Sigmoid colon (tissue), 7 donors: ENCODE data around the gene MYLK4. TPM values are rescaled to one million over a fixed set of nuclear protein-coding genes. Genes with fewer than 3 reads are reported as not detected.
A peak's percentile ranks its signal among the peaks of the same experiment; 100 is the strongest.

Experiments used
- DNase-seq: peaks from one replicate; pipeline ENCODE4 v3.0.0-alpha.2; 2019
- H3K27ac ChIP-seq, 4 donors: fragments of 200-600 bp; sonication (generic); one replicate each; pipeline ENCODE4 v1.5.1; 2016 to 2019; ENCODE audit warnings: mild to moderate bottlenecking in 1 of 4
- H3K27me3 ChIP-seq, 3 donors: fragments of 200-600 bp; sonication (generic); one replicate each; pipeline ENCODE4 v1.5.1; 2019; ENCODE audit warnings: mild to moderate bottlenecking in 1 of 3
- H3K36me3 ChIP-seq, 4 donors: fragments of 200-600 bp; sonication (generic); one replicate each; pipeline ENCODE4 v1.5.1; 2016 to 2019
- H3K4me1 ChIP-seq, 4 donors: fragments of 200-600 bp; sonication (generic); one replicate each; pipeline ENCODE4 v1.5.1; 2017 to 2019
- H3K4me3 ChIP-seq, 4 donors: fragments of 200-600 bp; sonication (generic); one replicate each; pipeline ENCODE4 v1.5.1; 2017 to 2019; ENCODE audit warnings: mild to moderate bottlenecking in 2 of 4, moderate library complexity in 1 of 4
- H3K9me3 ChIP-seq, 4 donors: fragments of 200-600 bp in 3 of 4; sonication (generic) in 3 of 4; one replicate each; pipeline versions ENCODE4 v1.5.1 to v1.6.1; 2013 to 2019
- CTCF ChIP-seq, 4 experiments: fragments of 450-650 bp in 3 of 4; fragments of 200-600 bp in 1 of 4; IDR thresholded peaks; one replicate each; pipeline ENCODE4 v1.5.1; 2016 to 2019; ENCODE audit warnings: antibody characterized with exemption in 4 of 4, mild to moderate bottlenecking in 3 of 4, moderate library complexity in 2 of 4
- EP300 ChIP-seq, 4 donors: sonication (generic); formaldehyde crosslinking; IDR thresholded peaks; one replicate each; pipeline ENCODE4 v1.6.1; 2017; ENCODE audit warnings: antibody characterized with exemption in 4 of 4
- POLR2A ChIP-seq, 2 donors: fragments of 450-650 bp; IDR thresholded peaks; one replicate each; pipeline ENCODE4 v1.6.1; 2016; ENCODE audit warnings: antibody characterized with exemption in 2 of 2, mild to moderate bottlenecking in 2 of 2, moderate library complexity in 2 of 2
- POLR2AphosphoS5 ChIP-seq, 4 donors: sonication (generic); formaldehyde crosslinking; IDR thresholded peaks; one replicate each; pipeline ENCODE4 v1.6.1; 2017; ENCODE audit warnings: antibody characterized with exemption in 4 of 4
- WGBS, 2 donors: extraction: QIAGEN DNeasy Blood & Tissue Kit; methylation state at CpG; one replicate each; pipeline ENCODE4 v1.1.7; 2013; 5-methylcytosine and 5-hydroxymethylcytosine counted together
- intact Hi-C: fragments of 100-400 bp; cut with DNase I; formaldehyde crosslinking; loops from one replicate; pipeline ENCODE4 v1.15.1; 2023
- polyA plus RNA-seq, 3 donors: library from polyadenylated mRNA; stranded (reverse); fragments of 200-250 nt; gene quantifications; one replicate each; pipeline ENCODE4 v1.2.3, GENCODE V29; 2013
- total RNA-seq, 4 donors: library from RNA; depleted of rRNA; stranded (reverse); fragments of >200 nt; gene quantifications; one replicate each; pipeline ENCODE4 v1.1.0, GENCODE V29; 2016
- donor health status: healthy with polysubstance abuse.
- donor health status: Bipolar disorder and iron deficiency.
- donor health status: healthy.

The MYLK4 gene
- total and polyA plus RNA-seq, 7 donors, result under 0.01 to 1.1 (median 0.32) TPM; not detected in 1

DNA sequence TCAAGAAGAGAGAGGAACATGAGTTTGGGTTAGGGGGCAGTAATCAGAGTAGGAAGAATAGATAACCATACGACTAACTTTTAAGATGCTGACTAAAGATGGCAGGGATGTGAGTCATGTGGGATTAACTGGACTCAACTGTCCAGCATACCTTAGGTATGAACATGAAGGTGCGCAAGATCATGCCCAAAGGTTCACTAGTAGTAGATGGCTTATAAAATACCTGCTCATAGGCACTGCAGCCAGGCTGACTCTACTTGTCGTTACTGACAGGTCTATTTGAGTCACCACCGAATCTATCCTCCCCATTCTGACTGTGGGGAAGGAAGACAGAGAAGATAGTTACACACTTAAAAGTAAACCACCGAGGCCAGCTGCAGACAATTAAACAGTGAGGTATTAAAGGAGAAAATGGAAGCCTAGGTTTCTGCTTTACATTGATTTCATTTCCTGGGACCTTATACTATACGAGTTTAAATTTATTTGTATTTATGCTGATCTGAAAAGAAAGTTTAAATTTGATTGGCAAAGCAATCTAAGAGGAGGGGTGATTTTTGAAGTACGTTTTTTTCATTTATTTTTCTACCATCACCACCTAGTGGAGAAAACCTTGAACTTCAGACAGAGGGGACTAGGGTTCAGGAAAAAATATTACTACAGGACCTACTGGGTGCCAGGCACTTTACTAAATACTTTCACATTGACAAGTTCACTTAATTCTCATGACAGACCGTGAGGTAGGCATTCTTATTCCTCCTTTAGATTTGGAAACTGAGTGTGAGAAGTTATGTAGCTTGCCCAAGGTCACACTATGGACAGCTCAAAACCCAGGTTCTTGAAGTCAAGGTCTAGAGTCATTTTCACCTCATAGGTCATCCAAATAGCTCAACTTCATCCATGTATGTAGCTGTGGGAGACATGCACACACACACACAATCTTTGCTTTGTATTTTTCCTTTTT, 10.4 kb upstream of the MYLK4 start:
- no peak for TF ChIP-seq POLR2AphosphoS5 (IDR thresholded peaks at IDR 0.05)
- TF ChIP-seq CTCF (IDR thresholded peaks at IDR 0.05), result no peak
- no peak for TF ChIP-seq EP300 (IDR thresholded peaks at IDR 0.05)
- TF ChIP-seq POLR2A (IDR thresholded peaks at IDR 0.05), result no peak
- Histone ChIP-seq H3K27ac (no peak overlapping the region), H3K4me1 (peaks cover 0 to 15% (median 10%) of the 10 kb centered on the region in 4 donors), H3K4me3 (no peak overlapping the region), H3K36me3 (no peaks in the 10 kb centered on the region), H3K27me3 (no peaks in the 10 kb centered on the region), H3K9me3 (no peaks in the 10 kb centered on the region)
- 79 to 84% methylated on average over 8 of the region's 8 CpGs for WGBS, 2 donors
- DNase-seq, result no peak
- intact Hi-C loops, result loop anchor here (10.0 kb wide), 1 partner anchor 1264 kb away; a partner anchor contains a TSS

GRCh38 chr6:2758980-2759379, 8.3 kb upstream of the MYLK4 start:
- 86 to 87% methylated on average over 3 of the region's 3 CpGs for WGBS, 2 donors
- H3K4me3 ChIP-seq, result no peak overlapping the region
- TF ChIP-seq EP300 (IDR thresholded peaks at IDR 0.05) (no peak), POLR2AphosphoS5 (IDR thresholded peaks at IDR 0.05) (no peak), CTCF (IDR thresholded peaks at IDR 0.05) (no peak), POLR2A (IDR thresholded peaks at IDR 0.05) (no peak)
- no peaks in the 10 kb centered on the region for H3K9me3 ChIP-seq
- no peaks in the 10 kb centered on the region for H3K36me3 ChIP-seq
- no peak overlapping the region for H3K27ac ChIP-seq
- no peaks in the 10 kb centered on the region for H3K27me3 ChIP-seq
- DNase-seq, result no peak
- H3K4me1 ChIP-seq, result peaks cover 0 to 9% (median 7%) of the 10 kb centered on the region in 4 donors
- intact Hi-C loops, result loop anchor here (10.0 kb wide), 1 partner anchor 124 kb away; no protein-coding TSS in a partner anchor

DNA sequence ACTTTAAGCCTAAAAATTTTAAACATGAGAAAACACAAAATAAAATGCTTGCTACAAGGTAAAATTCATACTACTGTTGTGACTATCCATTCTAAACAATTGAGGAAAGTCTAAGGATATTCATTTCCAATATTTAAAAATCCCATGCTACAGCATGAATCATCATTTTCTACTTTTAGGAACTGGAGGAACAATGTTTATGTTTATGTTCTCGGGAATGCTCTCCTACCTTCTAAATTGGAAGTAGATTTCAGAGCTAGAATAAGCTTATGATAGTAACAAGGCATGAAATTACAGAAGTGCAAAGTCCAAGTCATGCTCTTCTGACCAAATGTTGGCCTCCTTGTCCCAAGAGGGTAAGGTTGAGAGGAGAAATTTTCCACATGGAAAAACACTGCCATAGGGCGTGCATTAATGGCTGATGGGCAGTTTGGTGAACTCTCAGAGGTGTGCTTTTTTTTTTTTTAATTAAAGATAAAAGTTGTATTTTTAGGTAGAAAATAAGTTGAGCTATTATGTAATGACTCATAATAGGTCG, 6.0 kb upstream of the MYLK4 start:
- Histone ChIP-seq H3K27ac (peak overlapping the region in 2 of 4 donors; percentile 1 to 53), H3K27me3 (no peaks in the 10 kb centered on the region), H3K36me3 (no peaks in the 10 kb centered on the region), H3K4me1 (peaks cover 0 to 8% (median 6%) of the 10 kb centered on the region in 4 donors), H3K4me3 (no peak overlapping the region), H3K9me3 (no peaks in the 10 kb centered on the region)
- 74 to 84% methylated on average over 3 of the region's 3 CpGs for WGBS, 2 donors
- no peak for TF ChIP-seq EP300 (IDR thresholded peaks at IDR 0.05)
- TF ChIP-seq CTCF (IDR thresholded peaks at IDR 0.05), result no peak
- no peak for TF ChIP-seq POLR2A (IDR thresholded peaks at IDR 0.05)
- no peak for TF ChIP-seq POLR2AphosphoS5 (IDR thresholded peaks at IDR 0.05)
- no peak for DNase-seq
- intact Hi-C loops, result loop anchor here (10.0 kb wide), 1 partner anchor 122 kb away; no protein-coding TSS in a partner anchor

- intact Hi-C loops, result loop anchor here (10.0 kb wide), 1 partner anchor 121 kb away; no protein-coding TSS in a partner anchor
- Histone ChIP-seq H3K36me3 (no peaks in the 10 kb centered on the region), H3K4me1 (peaks cover 0 to 8% (median 6%) of the 10 kb centered on the region in 4 donors), H3K9me3 (no peaks in the 10 kb centered on the region), H3K27ac (peak overlapping the region in 1 of 4 donors; percentile 1), H3K27me3 (no peaks in the 10 kb centered on the region), H3K4me3 (no peak overlapping the region)
- WGBS, 2 donors, result 86% methylated on average over 2 of the region's 2 CpGs
- TF ChIP-seq EP300 (IDR thresholded peaks at IDR 0.05) (no peak), POLR2A (IDR thresholded peaks at IDR 0.05) (no peak), CTCF (IDR thresholded peaks at IDR 0.05) (no peak), POLR2AphosphoS5 (IDR thresholded peaks at IDR 0.05) (no peak)
- DNase-seq, result no peak
Observed at GRCh38 chr6:2756241-2756640, 5.5 kb upstream of the MYLK4 start.
